Fibroblast of villous mesenchyme (primary cell): ENCODE data around the gene SMIM28. TPM values are rescaled to one million over a fixed set of nuclear protein-coding genes. Genes with fewer than 3 reads are reported as not detected.
A peak's percentile ranks its signal among the peaks of the same experiment; 100 is the strongest.

Experiments used
- DNase-seq: peaks from one replicate; pipeline ENCODE4 v3.0.0-alpha.2; 2010; ENCODE audit warnings: low read depth
- H3K4me3 ChIP-seq: 2 replicates; pipeline ENCODE4 v1.5.1; 2011; ENCODE audit warnings: low read depth, mild to moderate bottlenecking, low read length
- small RNA-seq: library from RNA; depleted of rRNA; stranded (forward); fragments of <200 nt; gene quantifications from one replicate; pipeline ENCODE3, GENCODE V24; 2012
- total RNA-seq: library from RNA; depleted of rRNA; stranded (reverse); fragments of >200 nt; gene quantifications from 2 replicates; pipeline ENCODE4 v1.2.3, GENCODE V29; 2012
- TF ChIP-seq, protein P1 (sequence below): IDR thresholded peaks from 2 replicates; pipeline ENCODE4 v1.5.1; 2012; ENCODE audit warnings: low read depth, mild to moderate bottlenecking, low read length; ENCODE audit not compliant: insufficient read depth

SMIM28 gene
- total RNA-seq, 1 donor, result not detected

GRCh38 chr6:138427701-138428100 lies 50.0 kb downstream of the SMIM28 start:
- TF ChIP-seq, protein P1, sequence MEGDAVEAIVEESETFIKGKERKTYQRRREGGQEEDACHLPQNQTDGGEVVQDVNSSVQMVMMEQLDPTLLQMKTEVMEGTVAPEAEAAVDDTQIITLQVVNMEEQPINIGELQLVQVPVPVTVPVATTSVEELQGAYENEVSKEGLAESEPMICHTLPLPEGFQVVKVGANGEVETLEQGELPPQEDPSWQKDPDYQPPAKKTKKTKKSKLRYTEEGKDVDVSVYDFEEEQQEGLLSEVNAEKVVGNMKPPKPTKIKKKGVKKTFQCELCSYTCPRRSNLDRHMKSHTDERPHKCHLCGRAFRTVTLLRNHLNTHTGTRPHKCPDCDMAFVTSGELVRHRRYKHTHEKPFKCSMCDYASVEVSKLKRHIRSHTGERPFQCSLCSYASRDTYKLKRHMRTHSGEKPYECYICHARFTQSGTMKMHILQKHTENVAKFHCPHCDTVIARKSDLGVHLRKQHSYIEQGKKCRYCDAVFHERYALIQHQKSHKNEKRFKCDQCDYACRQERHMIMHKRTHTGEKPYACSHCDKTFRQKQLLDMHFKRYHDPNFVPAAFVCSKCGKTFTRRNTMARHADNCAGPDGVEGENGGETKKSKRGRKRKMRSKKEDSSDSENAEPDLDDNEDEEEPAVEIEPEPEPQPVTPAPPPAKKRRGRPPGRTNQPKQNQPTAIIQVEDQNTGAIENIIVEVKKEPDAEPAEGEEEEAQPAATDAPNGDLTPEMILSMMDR, result no peak
- DNase-seq, result no peak
- no peak overlapping the region for H3K4me3 ChIP-seq

DNA sequence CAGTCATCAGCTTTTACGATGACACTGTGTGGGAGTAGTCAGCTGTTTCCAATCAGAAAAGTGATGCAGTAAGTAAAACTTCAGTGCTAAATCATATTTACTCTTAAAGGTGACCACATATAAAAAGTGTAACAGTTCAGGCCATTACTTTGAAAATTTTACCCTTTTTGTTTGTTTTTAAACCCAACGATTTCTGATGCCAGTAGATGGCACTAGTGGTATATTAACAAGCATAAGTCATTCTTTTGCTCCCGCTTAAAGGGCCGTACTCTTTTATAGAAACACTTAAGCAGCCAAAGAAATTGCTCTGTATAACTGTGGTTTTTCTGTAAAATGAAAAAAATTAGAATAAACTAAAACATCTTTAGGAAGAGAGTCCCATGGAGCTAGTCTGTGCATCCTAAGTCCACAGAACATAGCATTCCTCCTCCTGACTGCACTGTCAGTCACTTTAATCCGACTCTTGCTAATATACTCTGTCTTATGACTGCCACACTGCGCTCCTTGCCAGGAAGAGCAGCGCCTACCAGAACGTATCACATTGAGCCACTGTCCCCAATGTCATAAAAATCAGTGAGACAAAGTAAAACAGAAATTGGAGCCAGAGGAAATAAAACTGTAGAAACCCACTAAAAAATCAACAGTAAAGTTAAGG lies 51.4 kb downstream of the SMIM28 start:
- DNase-seq, result peak; percentile 67
- TF ChIP-seq, protein P1, result peak; percentile 60
- no peak overlapping the region for H3K4me3 ChIP-seq

- no peak for DNase-seq
- TF ChIP-seq, protein P1, result no peak
Measured at GRCh38 chr6:138429761-138430160, 52.1 kb downstream of the SMIM28 start.

DNA sequence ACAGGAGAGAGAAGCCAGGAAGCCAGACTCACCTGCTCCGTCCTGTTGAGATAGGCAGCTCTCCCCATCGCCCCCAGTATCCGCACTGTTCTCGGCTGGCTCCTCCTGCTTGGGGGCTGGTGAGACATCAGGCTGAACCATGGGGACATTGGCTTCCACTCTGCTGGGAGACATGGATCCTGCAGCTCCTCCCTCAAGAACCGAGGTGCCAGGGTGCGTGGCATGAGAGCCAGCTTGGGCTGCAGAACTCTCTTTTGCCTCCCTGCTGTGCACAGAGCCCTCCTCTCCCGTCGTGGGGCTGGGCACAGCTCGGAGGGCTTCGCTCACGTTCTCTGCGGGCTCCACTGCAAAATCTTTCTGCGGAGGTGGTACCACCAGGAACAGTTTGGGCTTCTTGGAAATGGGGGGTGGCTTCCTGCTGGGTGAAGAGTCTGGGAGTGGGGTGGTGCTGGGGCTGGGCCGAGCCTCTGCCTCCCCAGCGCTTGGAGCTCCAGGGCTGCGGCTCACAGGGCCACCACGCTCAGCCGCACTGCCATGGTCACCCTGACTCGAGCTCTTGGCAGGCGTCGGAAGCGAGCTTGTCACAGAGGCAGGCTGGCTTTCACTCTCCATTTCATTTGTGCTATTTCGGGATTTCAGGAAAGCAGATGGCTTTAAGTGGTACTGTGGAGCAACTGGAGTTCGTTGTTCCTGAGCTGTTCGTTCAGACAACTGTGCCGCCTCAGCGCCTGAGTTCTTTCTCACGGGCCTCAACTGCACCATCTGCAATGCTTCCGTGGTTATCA lies 52.8 kb downstream of the SMIM28 start:
- H3K4me3 ChIP-seq, result no peak overlapping the region
- TF ChIP-seq, protein P1, result no peak
- DNase-seq, result no peak

More at GRCh38 chr6:138429761-138430160, 52.1 kb downstream of the SMIM28 start:
- no peak overlapping the region for H3K4me3 ChIP-seq

GRCh38 chr6:138431256-138432062 lies 53.8 kb downstream of the SMIM28 start:
- TF ChIP-seq, protein P1, result no peak
- no peak overlapping the region for H3K4me3 ChIP-seq
- no peak for DNase-seq

DNA sequence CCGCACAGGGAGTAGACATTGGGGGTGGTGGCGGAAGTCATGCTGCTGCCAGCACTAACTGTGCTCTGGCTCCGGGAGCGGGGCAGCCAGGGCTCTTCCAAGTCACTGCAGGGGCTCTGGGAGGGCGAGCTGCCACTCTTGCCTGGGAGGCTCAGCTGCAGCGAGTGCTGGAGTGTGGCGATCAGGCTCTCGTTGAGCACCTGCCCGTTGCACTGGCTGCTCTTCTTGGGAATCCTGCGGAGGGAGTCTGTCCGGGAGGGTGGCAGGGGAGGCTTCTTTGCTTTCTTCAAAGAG lies 54.3 kb downstream of the SMIM28 start:
- H3K4me3 ChIP-seq, result no peak overlapping the region
- no peak for DNase-seq
- TF ChIP-seq, protein P1, result no peak

Small RNA genes within 50 kb of the gene (small RNA-seq; reads per million reads assigned to genes)
- gene AL031003.1, result not detected

Other genes with a start within 250 kb of the SMIM28 start
- gene ARFGEF3, start 216.0 kb upstream of the SMIM28 start, total RNA-seq, result under 0.01 TPM in 2 replicates
- gene PBOV1, start 159.4 kb upstream of the SMIM28 start, total RNA-seq, result not detected in 2 replicates
- gene HEBP2, start 26.3 kb downstream of the SMIM28 start, total RNA-seq, result 13.8 and 22.2 TPM in 2 replicates
- gene NHSL1, start 121.6 kb downstream of the SMIM28 start, total RNA-seq, result 4.7 and 9.7 TPM in 2 replicates